K562 (cell line): ENCODE results near the gene ZNF346. TPM values are rescaled to one million over a fixed set of nuclear protein-coding genes. Genes with fewer than 3 reads are reported as not detected.

Source experiments
- CHD4 ChIP-seq: fragments of 200-600 bp; sonication (generic); IDR thresholded peaks from 3 replicates; pipeline ENCODE4 v1.6.1; 2012; ENCODE audit warnings: low read depth, mild to moderate bottlenecking, mixed read lengths, low read length, inconsistent platforms; ENCODE audit not compliant: insufficient read depth, insufficient replicate concordance, poor library complexity, severe bottlenecking
- EZH2 ChIP-seq: IDR thresholded peaks from 2 replicates; pipeline ENCODE4 v1.6.1; 2012; ENCODE audit warnings: low read depth, mild to moderate bottlenecking, inconsistent platforms, low read length, borderline replicate concordance
- FOXJ3 ChIP-seq: sonication (generic); formaldehyde crosslinking; IDR thresholded peaks from 2 replicates; pipeline ENCODE4 v1.4.0; 2020; ENCODE audit warnings: mild to moderate bottlenecking, missing genetic modification reagents
- LCOR ChIP-seq: sonication (generic); formaldehyde crosslinking; IDR thresholded peaks from 2 replicates; pipeline ENCODE4 v1.8.0; 2022; ENCODE audit warnings: mild to moderate bottlenecking, missing genetic modification reagents
- POLR2AphosphoS2 ChIP-seq: IDR thresholded peaks from 2 replicates; pipeline ENCODE4 v1.6.1; 2012; ENCODE audit warnings: low read length, improper control_type of control experiment
- PURB ChIP-seq: sonication (generic); formaldehyde crosslinking; IDR thresholded peaks from 2 replicates; pipeline ENCODE4 v1.9.0; 2021; ENCODE audit warnings: low read depth, mild to moderate bottlenecking, missing genetic modification reagents
- RCOR1 ChIP-seq, 2 experiments: IDR thresholded peaks; 2 replicates each; pipeline ENCODE4 v1.6.1; 2012; ENCODE audit warnings: low read depth in 2 of 2, low read length in 2 of 2, borderline replicate concordance in 1 of 2, improper control_type of control experiment in 1 of 2
- RERE ChIP-seq: sonication (generic); formaldehyde crosslinking; IDR thresholded peaks from 2 replicates; pipeline ENCODE4 v1.8.0; 2023; ENCODE audit warnings: missing genetic modification reagents, mild to moderate bottlenecking, borderline replicate concordance
- SREBF1 ChIP-seq: fragments of 150-350 bp; IDR thresholded peaks from 2 replicates; pipeline ENCODE4 v1.6.1; 2014; ENCODE audit warnings: antibody characterized with exemption, low read depth, low read length, borderline replicate concordance
- TSC22D4 ChIP-seq: fragments of 450-650 bp; IDR thresholded peaks from 2 replicates; pipeline ENCODE4 v1.6.1; 2016; ENCODE audit warnings: missing genetic modification characterization, missing biosample characterization, control low read depth
- YY1 ChIP-seq, 3 experiments: IDR thresholded peaks; 2 replicates each; pipeline ENCODE4 v1.6.1; 2011; ENCODE audit warnings: low read length in 2 of 3, mild to moderate bottlenecking in 2 of 3, moderate library complexity in 2 of 3, borderline replicate concordance in 1 of 3, control low read depth in 1 of 3, low read depth in 1 of 3; ENCODE audit not compliant: insufficient read depth in 3 of 3, insufficient replicate concordance in 2 of 3, control insufficient read depth in 1 of 3, insufficient read length in 1 of 3; ENCODE audit errors: extremely low read depth in 1 of 3
- ZNF217 ChIP-seq: sonication (generic); formaldehyde crosslinking; IDR thresholded peaks from 2 replicates; pipeline ENCODE4 v1.8.0; 2022; ENCODE audit warnings: mild to moderate bottlenecking, missing genetic modification reagents
- ZNF253 ChIP-seq: fragments of 250-450 bp; sonication (Bioruptor Pico); conservative IDR thresholded peaks from 2 replicates; pipeline ENCODE4 v1.6.1; 2021; ENCODE audit warnings: mild to moderate bottlenecking
- ZNF347 ChIP-seq: fragments of 450-650 bp; formaldehyde crosslinking; IDR thresholded peaks from 2 replicates; pipeline ENCODE4 v1.4.0; 2020; ENCODE audit warnings: low read depth, mild to moderate bottlenecking, moderate library complexity
- ZNF431 ChIP-seq: sonication (generic); formaldehyde crosslinking; IDR thresholded peaks from 2 replicates; pipeline ENCODE4 v1.8.0; 2022; ENCODE audit warnings: mild to moderate bottlenecking, missing genetic modification reagents
- ZNF444 ChIP-seq: fragments of 250-450 bp; sonication (Bioruptor Pico); IDR thresholded peaks from 2 replicates; pipeline ENCODE4 v1.4.0; 2020; ENCODE audit warnings: mild to moderate bottlenecking, moderate library complexity
- polyA plus RNA-seq, 8 experiments: library from polyadenylated mRNA; depleted of rRNA in 4 of 8; stranded (reverse) in 5 of 8; unstranded in 3 of 8; fragments of >200 nt; fragmentation: Nextera tagmentation in 2 of 8; fragmentation: Illumina TruSeq in 1 of 8; extraction: Ambion mirVana in 2 of 8; extraction: Trizol in 1 of 8; gene quantifications; 2 replicates each; pipeline versions ENCODE4 v1.2.1 to v1.2.3, GENCODE V29; 2011 to 2014; ENCODE audit warnings: inconsistent platforms in 1 of 8, missing spikeins in 1 of 8
- total RNA-seq, 7 experiments: library from RNA; depleted of rRNA in 6 of 7; stranded (reverse); fragments of >200 nt in 6 of 7; fragmentation: Illumina TruSeq in 2 of 7; extraction: Trizol in 2 of 7; gene quantifications; 2 replicates each; pipeline versions ENCODE4 v1.2.1 to v1.2.3, GENCODE V29; 2011 to 2021; ENCODE audit warnings: low replicate concordance in 1 of 7
- TF ChIP-seq, protein P1 (sequence below): sonication (generic); formaldehyde crosslinking; IDR thresholded peaks from 2 replicates; pipeline ENCODE4 v1.8.0; 2022; ENCODE audit warnings: mild to moderate bottlenecking, missing genetic modification reagents

Gene ZNF346
- total and polyA plus RNA-seq, 9 of the 15 experiments (the other 6 are each of a cell fraction or from before 2014, with no cell fraction given), result 5.0 to 25.1 (median 20.1) TPM

DNA sequence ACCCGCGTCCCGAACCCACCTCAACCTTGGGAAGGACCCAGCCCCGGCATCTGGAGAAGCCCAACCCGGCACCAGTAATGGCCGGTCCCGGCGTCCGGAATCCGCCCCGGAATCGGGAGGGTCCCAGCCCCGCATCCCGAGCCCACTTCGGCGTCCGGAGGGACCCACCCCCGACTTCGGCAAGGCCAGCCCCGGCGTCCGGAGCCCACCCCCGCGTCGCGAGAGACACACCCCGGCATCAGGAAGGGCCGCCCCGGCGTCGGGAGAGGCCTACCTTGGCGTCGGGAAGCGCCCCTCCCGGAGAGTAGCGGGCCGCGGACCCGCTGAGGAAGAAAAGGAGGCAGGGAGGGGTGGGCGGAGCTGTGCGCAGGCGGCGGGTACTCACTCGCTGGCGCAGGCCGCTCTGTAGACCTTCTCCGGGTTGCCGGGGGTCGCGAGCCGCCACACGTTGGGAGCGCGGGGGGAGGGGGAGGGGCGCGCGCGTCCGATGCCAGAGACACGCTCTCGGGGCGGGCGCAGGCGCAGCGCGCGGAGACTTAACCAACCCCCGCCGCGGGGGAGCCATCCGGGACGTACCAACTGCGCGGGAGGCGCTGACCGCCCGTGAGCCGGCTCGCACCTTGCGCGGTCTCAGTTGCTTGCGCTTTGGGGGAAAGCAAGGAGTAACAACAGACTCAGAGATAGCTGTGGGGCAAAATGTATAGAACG is 16.1 kb upstream of the ZNF346 start, which contains the start of gene UIMC1 (continued):
- TF ChIP-seq, protein P1, sequence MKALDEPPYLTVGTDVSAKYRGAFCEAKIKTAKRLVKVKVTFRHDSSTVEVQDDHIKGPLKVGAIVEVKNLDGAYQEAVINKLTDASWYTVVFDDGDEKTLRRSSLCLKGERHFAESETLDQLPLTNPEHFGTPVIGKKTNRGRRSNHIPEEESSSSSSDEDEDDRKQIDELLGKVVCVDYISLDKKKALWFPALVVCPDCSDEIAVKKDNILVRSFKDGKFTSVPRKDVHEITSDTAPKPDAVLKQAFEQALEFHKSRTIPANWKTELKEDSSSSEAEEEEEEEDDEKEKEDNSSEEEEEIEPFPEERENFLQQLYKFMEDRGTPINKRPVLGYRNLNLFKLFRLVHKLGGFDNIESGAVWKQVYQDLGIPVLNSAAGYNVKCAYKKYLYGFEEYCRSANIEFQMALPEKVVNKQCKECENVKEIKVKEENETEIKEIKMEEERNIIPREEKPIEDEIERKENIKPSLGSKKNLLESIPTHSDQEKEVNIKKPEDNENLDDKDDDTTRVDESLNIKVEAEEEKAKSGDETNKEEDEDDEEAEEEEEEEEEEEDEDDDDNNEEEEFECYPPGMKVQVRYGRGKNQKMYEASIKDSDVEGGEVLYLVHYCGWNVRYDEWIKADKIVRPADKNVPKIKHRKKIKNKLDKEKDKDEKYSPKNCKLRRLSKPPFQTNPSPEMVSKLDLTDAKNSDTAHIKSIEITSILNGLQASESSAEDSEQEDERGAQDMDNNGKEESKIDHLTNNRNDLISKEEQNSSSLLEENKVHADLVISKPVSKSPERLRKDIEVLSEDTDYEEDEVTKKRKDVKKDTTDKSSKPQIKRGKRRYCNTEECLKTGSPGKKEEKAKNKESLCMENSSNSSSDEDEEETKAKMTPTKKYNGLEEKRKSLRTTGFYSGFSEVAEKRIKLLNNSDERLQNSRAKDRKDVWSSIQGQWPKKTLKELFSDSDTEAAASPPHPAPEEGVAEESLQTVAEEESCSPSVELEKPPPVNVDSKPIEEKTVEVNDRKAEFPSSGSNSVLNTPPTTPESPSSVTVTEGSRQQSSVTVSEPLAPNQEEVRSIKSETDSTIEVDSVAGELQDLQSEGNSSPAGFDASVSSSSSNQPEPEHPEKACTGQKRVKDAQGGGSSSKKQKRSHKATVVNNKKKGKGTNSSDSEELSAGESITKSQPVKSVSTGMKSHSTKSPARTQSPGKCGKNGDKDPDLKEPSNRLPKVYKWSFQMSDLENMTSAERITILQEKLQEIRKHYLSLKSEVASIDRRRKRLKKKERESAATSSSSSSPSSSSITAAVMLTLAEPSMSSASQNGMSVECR (CRISPR knock-in tag), result peak; percentile 84
- TF ChIP-seq CHD4 (no peak), RERE (CRISPR knock-in tag) (peak; percentile 98; the same call in 1 of the 2 replicates), ZNF347 (no peak), ZNF431 (CRISPR knock-in tag) (0 out of 2 replicates have a peak, but pooled peaks have one; percentile 70), FOXJ3 (CRISPR knock-in tag) (no peak), RCOR1 (IDR thresholded peaks at IDR 0.05; ENCODE audit: borderline replicate concordance in 1 of 2, low read depth in 2 of 2, low read length in 2 of 2) (peak; percentile 27 to 42; a peak in 2 of 4 replicates), POLR2AphosphoS2 (no peak), TSC22D4 (no peak), EZH2 (no peak), PURB (CRISPR knock-in tag) (no peak), ZNF217 (CRISPR knock-in tag) (no peak), ZNF253 (CRISPR knock-in tag) (no peak), YY1 (IDR thresholded peaks at IDR 0.05; ENCODE audit: borderline replicate concordance in 1 of 3, control insufficient read depth in 1 of 3, extremely low read depth in 1 of 3, insufficient read depth in 3 of 3, insufficient read length in 1 of 3, insufficient replicate concordance in 2 of 3, low read depth in 1 of 3, low read length in 2 of 3) (peak; percentile 38 to 81 (median 57)), LCOR (peak; percentile 92), SREBF1 (peak; percentile 95), ZNF444 (CRISPR knock-in tag) (peak; percentile 88)
